H1 (cell line): ENCODE results near the gene GSTT4. TPM values are rescaled to one million over a fixed set of nuclear protein-coding genes. Genes with fewer than 3 reads are reported as not detected.

Experiments
- CTCF ChIA-PET: fragments of 300-600 bp; sonication (Branson Sonifier 250); formaldehyde crosslinking; loops from one replicate; lab custom pipeline; 2021; ENCODE audit not compliant: partially characterized antibody; lab: Charles Lee
- POLR2A ChIA-PET: fragments of 300-600 bp; sonication (Branson Sonifier 250); formaldehyde crosslinking; loops from one replicate; lab custom pipeline; 2021; ENCODE audit warnings: inconsistent platforms; ENCODE audit not compliant: partially characterized antibody; lab: Charles Lee
- DNase-seq, 2 experiments: peaks; one replicate each; pipeline versions ENCODE4 v3.0.0 to v3.0.0-alpha.2; 2010 to 2022; ENCODE audit warnings: low spot score in 2 of 2, low read depth in 1 of 2, mixed read lengths in 1 of 2
- FAIRE-seq: peaks from 2 replicates; lab custom pipeline; 2011; peaks lifted over from hg19 to GRCh38; lab: Jason Lieb, UNC
- H2AFZ ChIP-seq: 2 replicates; pipeline ENCODE4 v1.8.1; 2012; ENCODE audit warnings: low read length, inconsistent platforms
- H2AK5ac ChIP-seq: 2 replicates; pipeline ENCODE4 v1.6.1; 2013; ENCODE audit warnings: low read depth, low read length
- H2BK120ac ChIP-seq: replicated peaks from 2 replicates; pipeline ENCODE3; 2013; ENCODE audit warnings: low read depth, low read length, inconsistent platforms
- H2BK12ac ChIP-seq: 2 replicates; pipeline ENCODE4 v1.6.1; 2013; ENCODE audit warnings: low read depth, low read length
- H2BK15ac ChIP-seq: 2 replicates; pipeline ENCODE4 v1.6.1; 2013; ENCODE audit warnings: low read length
- H2BK20ac ChIP-seq: 2 replicates; pipeline ENCODE4 v1.6.1; 2013; ENCODE audit warnings: low read length
- H2BK5ac ChIP-seq: 2 replicates; pipeline ENCODE4 v1.6.1; 2013; ENCODE audit warnings: low read depth, low read length
- H3K14ac ChIP-seq: 2 replicates; pipeline ENCODE4 v1.6.1; 2013; ENCODE audit warnings: inconsistent platforms; ENCODE audit not compliant: insufficient read length
- H3K18ac ChIP-seq: 2 replicates; pipeline ENCODE4 v1.6.1; 2013; ENCODE audit warnings: low read length; ENCODE audit errors: extremely low read depth
- H3K23ac ChIP-seq: 2 replicates; pipeline ENCODE4 v1.6.1; 2013; ENCODE audit warnings: inconsistent platforms; ENCODE audit not compliant: insufficient read length
- H3K23me2 ChIP-seq: 2 replicates; pipeline ENCODE4 v1.6.1; 2013; ENCODE audit warnings: low read depth, low read length
- H3K27ac ChIP-seq: 2 replicates; pipeline ENCODE4 v1.6.1; 2011; ENCODE audit warnings: low read depth, low read length, inconsistent platforms
- H3K27me3 ChIP-seq, 4 experiments: replicated peaks in 1 of 4; 1 replicate in 1 of 4; 2 replicates in 3 of 4; pipeline versions ENCODE4 v1.6.1 to v1.8.1; 2011 to 2013; ENCODE audit warnings: low read length in 3 of 4, mild to moderate bottlenecking in 3 of 4, inconsistent platforms in 2 of 4, mixed read lengths in 2 of 4, moderate library complexity in 1 of 4; ENCODE audit not compliant: control insufficient read depth in 3 of 4, insufficient read depth in 3 of 4; ENCODE audit errors: extremely low read depth in 1 of 4
- H3K36me3 ChIP-seq, 4 experiments: 2 replicates each; pipeline versions ENCODE4 v1.6.1 to v1.8.1; 2011 to 2013; ENCODE audit warnings: mild to moderate bottlenecking in 4 of 4, low read length in 3 of 4, moderate library complexity in 2 of 4, control low read depth in 1 of 4, inconsistent platforms in 1 of 4; ENCODE audit not compliant: insufficient read depth in 4 of 4, control insufficient read depth in 2 of 4
- H3K4ac ChIP-seq: replicated peaks from 2 replicates; pipeline ENCODE3; 2013; ENCODE audit warnings: low read length, low read depth, mixed read lengths, inconsistent platforms; ENCODE audit not compliant: insufficient read length
- H3K4me1 ChIP-seq, 4 experiments: replicated peaks in 1 of 4; 1 replicate in 1 of 4; 2 replicates in 3 of 4; pipeline versions ENCODE4 v1.6.1 to v1.8.1; 2011 to 2013; ENCODE audit warnings: low read length in 3 of 4, inconsistent platforms in 2 of 4, mixed read lengths in 1 of 4; ENCODE audit not compliant: insufficient read depth in 4 of 4, control insufficient read depth in 3 of 4
- H3K4me2 ChIP-seq, 2 experiments: 2 replicates each; pipeline versions ENCODE4 v1.6.1 to v1.8.1; 2011 to 2013; ENCODE audit warnings: low read depth in 2 of 2, low read length in 2 of 2, control low read depth in 1 of 2, inconsistent platforms in 1 of 2, mild to moderate bottlenecking in 1 of 2; ENCODE audit not compliant: insufficient read depth in 1 of 2
- H3K4me3 ChIP-seq, 4 experiments: fragments of 200-600, 300-600 bp in 1 of 4; sonication (generic), shearing (Covaris generic), sonication (Bioruptor Twin) in 1 of 4; 2 replicates each; pipeline versions ENCODE4 v1.5.1 to v1.8.1; 2011 to 2016; ENCODE audit warnings: low read length in 4 of 4, low read depth in 3 of 4, control low read depth in 2 of 4, inconsistent platforms in 2 of 4, mild to moderate bottlenecking in 2 of 4, mixed read lengths in 1 of 4, moderate library complexity in 1 of 4; ENCODE audit not compliant: insufficient read depth in 2 of 4; ENCODE audit errors: extremely low read depth in 1 of 4
- H3K56ac ChIP-seq: replicated peaks from 2 replicates; pipeline ENCODE3; 2013; ENCODE audit warnings: low read depth, mild to moderate bottlenecking, mixed read lengths, low read length, inconsistent platforms; ENCODE audit not compliant: insufficient read length
- H3K79me1 ChIP-seq: 2 replicates; pipeline ENCODE4 v1.6.1; 2013; ENCODE audit warnings: low read depth, low read length, control low read depth
- H3K79me2 ChIP-seq, 2 experiments: 2 replicates each; pipeline versions ENCODE4 v1.6.1 to v1.8.1; 2012 to 2013; ENCODE audit warnings: low read length in 2 of 2, mild to moderate bottlenecking in 2 of 2, inconsistent platforms in 1 of 2; ENCODE audit not compliant: insufficient read depth in 2 of 2, control insufficient read depth in 1 of 2
- H3K9ac ChIP-seq, 4 experiments: replicated peaks in 1 of 4; 1 replicate in 1 of 4; 2 replicates in 3 of 4; pipeline versions ENCODE4 v1.6.1 to v1.8.1; 2011 to 2013; ENCODE audit warnings: low read depth in 3 of 4, low read length in 3 of 4, control low read depth in 2 of 4, mild to moderate bottlenecking in 2 of 4, moderate library complexity in 2 of 4, inconsistent platforms in 1 of 4; ENCODE audit errors: extremely low read depth in 1 of 4
- H3K9me3 ChIP-seq, 2 experiments: 2 replicates each; pipeline versions ENCODE4 v1.6.1 to v1.8.1; 2012 to 2013; ENCODE audit warnings: mild to moderate bottlenecking in 2 of 2, moderate library complexity in 2 of 2, control low read depth in 1 of 2, inconsistent platforms in 1 of 2, low read depth in 1 of 2, low read length in 1 of 2, mixed read lengths in 1 of 2; ENCODE audit not compliant: insufficient read depth in 2 of 2
- H4K20me1 ChIP-seq, 2 experiments: replicated peaks in 1 of 2; 2 replicates each; pipeline versions ENCODE3 to v1.8.1; 2011 to 2013; ENCODE audit warnings: inconsistent platforms in 2 of 2, low read length in 2 of 2, mild to moderate bottlenecking in 1 of 2; ENCODE audit not compliant: insufficient read depth in 2 of 2, control insufficient read depth in 1 of 2
- H4K5ac ChIP-seq: 2 replicates; pipeline ENCODE4 v1.6.1; 2013; ENCODE audit warnings: low read length, low read depth, mixed read lengths, inconsistent platforms; ENCODE audit not compliant: insufficient read length
- H4K8ac ChIP-seq: 2 replicates; pipeline ENCODE4 v1.8.0; 2013; ENCODE audit warnings: mild to moderate bottlenecking, moderate library complexity, low read length, inconsistent platforms; ENCODE audit not compliant: insufficient read depth; ENCODE audit errors: extremely low read depth
- H4K91ac ChIP-seq: replicated peaks from 2 replicates; pipeline ENCODE3; 2013; ENCODE audit warnings: low read length, mixed read lengths, inconsistent platforms; ENCODE audit not compliant: insufficient read length
- E2F6 ChIP-seq: IDR thresholded peaks from 2 replicates; pipeline ENCODE4 v1.6.1; 2012; ENCODE audit warnings: inconsistent platforms
- JUN ChIP-seq: IDR thresholded peaks from 2 replicates; pipeline ENCODE4 v1.6.1; 2011; ENCODE audit warnings: low read depth, mild to moderate bottlenecking, improper control_type of control experiment, low read length
- NRF1 ChIP-seq: IDR thresholded peaks from 2 replicates; pipeline ENCODE4 v1.6.1; 2011; ENCODE audit warnings: mild to moderate bottlenecking, low read depth, low read length, improper control_type of control experiment
- RNF2 ChIP-seq: fragments of 200-900, 300-1000 bp; sonication (generic); IDR thresholded peaks from 2 replicates; pipeline ENCODE4 v1.7.1; 2016; ENCODE audit warnings: borderline replicate concordance, low read depth, mild to moderate bottlenecking, antibody characterized with exemption, low read length; ENCODE audit not compliant: poor library complexity, severe bottlenecking; ENCODE audit errors: missing control alignments
- SIRT6 ChIP-seq: IDR thresholded peaks from one replicate; pipeline ENCODE4 v1.7.1; 2012; ENCODE audit warnings: low read length, inconsistent platforms
- SP1 ChIP-seq: IDR thresholded peaks from 2 replicates; pipeline ENCODE4 v1.6.1; 2011; ENCODE audit warnings: low read depth, low read length
- TAF7 ChIP-seq: optimal IDR thresholded peaks from 2 replicates; pipeline ENCODE3; 2011; ENCODE audit warnings: low read depth, mild to moderate bottlenecking, inconsistent platforms, low read length, moderate library complexity, borderline replicate concordance
- YY1 ChIP-seq: IDR thresholded peaks from 2 replicates; pipeline ENCODE4 v1.6.1; 2011; ENCODE audit warnings: low read depth, mild to moderate bottlenecking, low read length
- polyA plus RNA-seq, 7 experiments: library from polyadenylated mRNA; depleted of rRNA in 3 of 7; stranded (reverse) in 5 of 7; unstranded in 2 of 7; fragments of >200 nt in 5 of 7; fragments of 200-250 nt in 2 of 7; gene quantifications; 1 replicate in 5 of 7; 2 replicates in 1 of 7; 4 replicates in 1 of 7; pipeline versions ENCODE4 v1.2.1 to v1.2.3, GENCODE V29; 2011 to 2013; ENCODE audit warnings: missing spikeins in 2 of 7, mixed read lengths in 2 of 7
- total RNA-seq: library from RNA; stranded (reverse); fragmentation: NEBNext Ultra II Directional; extraction: Animal tissue kit (Norgen Biotek cat#: 25700); gene quantifications from 2 replicates; pipeline ENCODE4 v1.2.1, GENCODE V29; 2021

The GSTT4 gene
- total and polyA plus RNA-seq, 2 of the 8 experiments (the other 6 are each of a cell fraction or from before 2014, with no cell fraction given): 0.14 TPM; not detected in 1

- no peak overlapping the region for H2AK5ac ChIP-seq
- no peak overlapping the region for H2BK20ac ChIP-seq
- H3K18ac ChIP-seq: no peak overlapping the region
- H3K79me2 ChIP-seq: peaks cover 0 to 78% of the 10 kb centered on the region in 2 experiments; a peak in 2 of 4 replicates
- no peak overlapping the region for H2BK120ac ChIP-seq
- POLR2A ChIA-PET: no interaction called here
- no peak overlapping the region for H3K14ac ChIP-seq
- H2BK12ac ChIP-seq: no peak overlapping the region
- peaks cover 13% of the 10 kb centered on the region for H3K79me1 ChIP-seq
- H4K91ac ChIP-seq: no peak overlapping the region
- no peak overlapping the region for H3K23ac ChIP-seq
- peaks cover 1 to 5% of the 10 kb centered on the region in 2 experiments for H4K20me1 ChIP-seq
- no peaks in the 10 kb centered on the region for H3K36me3 ChIP-seq
- H2BK15ac ChIP-seq: no peak overlapping the region
- H3K4me2 ChIP-seq: no peak overlapping the region
- TF ChIP-seq YY1: no peak
- TF ChIP-seq E2F6: no peak
- no peak for TF ChIP-seq SP1
- no peak for TF ChIP-seq TAF7
- no peak for TF ChIP-seq JUN
- TF ChIP-seq RNF2: no peak
- no peak for TF ChIP-seq SIRT6
- TF ChIP-seq NRF1: no peak
- no peak overlapping the region for H3K4me3 ChIP-seq
- no peak overlapping the region for H2AFZ ChIP-seq
- FAIRE-seq: no peak
- H3K4ac ChIP-seq: no peak overlapping the region
- no peaks in the 10 kb centered on the region for H3K27me3 ChIP-seq
- H3K56ac ChIP-seq: no peak overlapping the region
- H3K4me1 ChIP-seq: no peaks in the 10 kb centered on the region; a peak in 1 of 7 replicates
- H4K5ac ChIP-seq: no peak overlapping the region
- H3K23me2 ChIP-seq: no peaks in the 10 kb centered on the region
- no peak for DNase-seq
- no peak overlapping the region for H3K27ac ChIP-seq
- no peak overlapping the region for H3K9ac ChIP-seq
- no peaks in the 10 kb centered on the region for H3K9me3 ChIP-seq
- no peak overlapping the region for H2BK5ac ChIP-seq
- no peak overlapping the region for H4K8ac ChIP-seq
- CTCF ChIA-PET: interaction anchor here (1.1 to 1.2 kb wide), 4 partner anchors 8 to 78 kb away, joined by 3 read pairs; no protein-coding TSS in a partner anchor
Observed at GRCh38 chr22:24030186-24030702, 25.0 kb upstream of the GSTT4 start.
